ENCODE data around the gene RAP1A. TPM values are rescaled to one million over a fixed set of nuclear protein-coding genes. Genes with fewer than 3 reads are reported as not detected.

Gene RAP1A
- total and polyA plus RNA-seq, 2 donors (not counting 3 experiments of a cell fraction or from before 2014, with no cell fraction given) = 17.8 to 56.4 TPM

DNA sequence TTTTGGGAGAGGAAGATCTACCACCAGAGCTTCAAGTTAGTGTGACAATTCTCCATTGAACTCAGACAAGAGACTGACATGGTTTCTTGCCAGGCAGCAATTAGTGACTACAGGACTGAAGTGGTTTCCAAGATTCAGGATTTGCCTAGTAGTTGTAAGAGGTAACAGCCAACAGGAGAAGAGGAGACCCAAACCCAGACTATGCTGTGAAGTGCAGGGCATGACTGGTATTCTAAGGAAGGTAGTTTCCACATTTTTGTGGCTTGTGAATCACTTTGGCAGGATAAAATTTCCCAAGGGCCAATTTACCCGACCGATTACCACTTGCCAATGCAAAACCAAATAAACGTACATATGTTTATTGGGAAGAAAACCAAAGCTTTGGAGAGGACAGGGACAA, 14.7 kb upstream of the RAP1A start:
- no peaks in the 10 kb centered on the region for H3K36me3 ChIP-seq (ENCODE audit: control insufficient read depth in 2 of 2, extremely low read depth in 1 of 2, insufficient read depth in 2 of 2, low read length in 2 of 2)
- H3K9ac ChIP-seq (replicated peaks; ENCODE audit: extremely low read depth, insufficient read depth, low read length) = no peak overlapping the region
- H3K4me2 ChIP-seq (ENCODE audit: insufficient read depth, low read length) = no peak overlapping the region
- H3K79me2 ChIP-seq (ENCODE audit: control insufficient read depth, insufficient read depth, low read length) = no peaks in the 10 kb centered on the region
- H3K9me1 ChIP-seq (replicated peaks; ENCODE audit: control insufficient read depth, extremely low read depth, insufficient read depth, low read length) = no peaks in the 10 kb centered on the region
- ChIA-PET CTCF (no interaction called here), POLR2A (no interaction called here)
- DNase-seq (ENCODE audit: low read depth, low spot score) (no peak), FAIRE-seq (no peak)
- no peak for TF ChIP-seq MYC (IDR thresholded peaks at IDR 0.05; ENCODE audit: low read depth, low read length)
- TF ChIP-seq POLR2A (IDR thresholded peaks at IDR 0.05; ENCODE audit: low read depth, low read length) = no peak
- peaks cover 11 to 18% of the 10 kb centered on the region in 2 experiments for H3K27me3 ChIP-seq (ENCODE audit: control insufficient read depth in 2 of 2, insufficient read depth in 2 of 2, low read length in 2 of 2)
- H2AFZ ChIP-seq (ENCODE audit: low read depth, low read length) = no peak overlapping the region
- dilution Hi-C loops (cut with MboI; ENCODE audit: extremely low pct_ligation_motif_present, low sequenced_read_pairs) = no loop called here
- no peaks in the 10 kb centered on the region for H3K9me3 ChIP-seq (replicated peaks; ENCODE audit: control insufficient read depth, insufficient read depth, low read length)
- no peaks in the 10 kb centered on the region for H3K4me1 ChIP-seq (ENCODE audit: control insufficient read depth, extremely low read depth, insufficient read depth, low read length)
- H3K4me3 ChIP-seq (replicated peaks in 1 of 3; ENCODE audit: insufficient read depth in 1 of 3, low read depth in 1 of 3, low read length in 3 of 3) = no peak overlapping the region
- no peaks in the 10 kb centered on the region for H4K20me1 ChIP-seq (replicated peaks; ENCODE audit: control insufficient read depth, extremely low read depth, insufficient read depth, low read length)
- BruUV-seq (replicated peaks) = no TSS peak
- no peak overlapping the region for H3K27ac ChIP-seq (ENCODE audit: insufficient read depth, low read depth, low read length)
- intact Hi-C loops (cut with micrococcal nuclease) = no loop called here

DNA sequence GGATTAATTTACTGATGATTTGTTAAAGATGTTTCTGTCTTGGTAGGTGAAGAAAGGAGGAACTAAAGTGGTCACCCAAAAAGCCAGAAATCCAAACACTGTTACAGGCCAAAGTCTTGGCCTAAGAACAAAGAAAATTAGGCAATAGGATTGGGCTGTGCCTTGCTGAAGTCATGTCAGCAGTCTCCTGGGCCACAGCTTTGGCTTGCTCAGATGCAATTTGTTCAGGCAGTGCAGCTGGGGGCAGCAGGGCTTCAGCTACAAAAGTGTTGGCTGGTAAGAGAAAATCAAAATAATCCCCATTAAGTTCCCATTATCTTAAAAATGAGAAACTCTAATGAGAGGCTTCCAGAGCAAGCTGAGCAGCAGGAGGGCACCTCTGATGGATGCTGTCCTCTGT, 14.0 kb upstream of the RAP1A start:
- POLR2A ChIA-PET = no interaction called here
- intact Hi-C loops (cut with micrococcal nuclease) = no loop called here
- TF ChIP-seq EZH2 (IDR thresholded peaks at IDR 0.05; ENCODE audit: borderline replicate concordance, low read depth, low read length, severe bottlenecking) (no peak), MYC (IDR thresholded peaks at IDR 0.05; ENCODE audit: low read depth, low read length) (no peak), POLR2AphosphoS5 (IDR thresholded peaks at IDR 0.05; ENCODE audit: insufficient read depth, low read depth, low read length) (no peak), POLR2A (IDR thresholded peaks at IDR 0.05; ENCODE audit: low read depth, low read length) (no peak), FOS (IDR thresholded peaks at IDR 0.05; ENCODE audit: borderline replicate concordance, insufficient read depth, low read length) (no peak), GATA2 (IDR thresholded peaks at IDR 0.05; ENCODE audit: insufficient read depth, insufficient read length, low read depth, low read length) (no peak), JUN (IDR thresholded peaks at IDR 0.05; ENCODE audit: borderline replicate concordance, insufficient read depth, insufficient read length, low read depth) (no peak)
- TF ChIP-seq, protein P1, sequence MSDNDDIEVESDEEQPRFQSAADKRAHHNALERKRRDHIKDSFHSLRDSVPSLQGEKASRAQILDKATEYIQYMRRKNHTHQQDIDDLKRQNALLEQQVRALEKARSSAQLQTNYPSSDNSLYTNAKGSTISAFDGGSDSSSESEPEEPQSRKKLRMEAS (IDR thresholded peaks at IDR 0.05; ENCODE audit: insufficient read depth, insufficient read length) = no peak
- TF ChIP-seq, protein P2, sequence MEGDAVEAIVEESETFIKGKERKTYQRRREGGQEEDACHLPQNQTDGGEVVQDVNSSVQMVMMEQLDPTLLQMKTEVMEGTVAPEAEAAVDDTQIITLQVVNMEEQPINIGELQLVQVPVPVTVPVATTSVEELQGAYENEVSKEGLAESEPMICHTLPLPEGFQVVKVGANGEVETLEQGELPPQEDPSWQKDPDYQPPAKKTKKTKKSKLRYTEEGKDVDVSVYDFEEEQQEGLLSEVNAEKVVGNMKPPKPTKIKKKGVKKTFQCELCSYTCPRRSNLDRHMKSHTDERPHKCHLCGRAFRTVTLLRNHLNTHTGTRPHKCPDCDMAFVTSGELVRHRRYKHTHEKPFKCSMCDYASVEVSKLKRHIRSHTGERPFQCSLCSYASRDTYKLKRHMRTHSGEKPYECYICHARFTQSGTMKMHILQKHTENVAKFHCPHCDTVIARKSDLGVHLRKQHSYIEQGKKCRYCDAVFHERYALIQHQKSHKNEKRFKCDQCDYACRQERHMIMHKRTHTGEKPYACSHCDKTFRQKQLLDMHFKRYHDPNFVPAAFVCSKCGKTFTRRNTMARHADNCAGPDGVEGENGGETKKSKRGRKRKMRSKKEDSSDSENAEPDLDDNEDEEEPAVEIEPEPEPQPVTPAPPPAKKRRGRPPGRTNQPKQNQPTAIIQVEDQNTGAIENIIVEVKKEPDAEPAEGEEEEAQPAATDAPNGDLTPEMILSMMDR (IDR thresholded peaks at IDR 0.05; ENCODE audit: extremely low read depth in 1 of 2, insufficient read depth in 1 of 2, low read depth in 1 of 2, low read length in 2 of 2) = no peak

More for the DNA sequence above, 14.0 kb upstream of the RAP1A start:
- H3K9ac ChIP-seq (replicated peaks; ENCODE audit: extremely low read depth, insufficient read depth, low read length) = no peak overlapping the region
- no peaks in the 10 kb centered on the region for H3K4me1 ChIP-seq (ENCODE audit: control insufficient read depth, extremely low read depth, insufficient read depth, low read length)
- CTCF ChIA-PET = interaction anchor here (1.4 kb wide), 1 partner anchor 14 kb away, joined by 7 read pairs; the partner anchor contains the start of gene RAP1A
- no TSS peak for BruUV-seq (replicated peaks)
- H2AFZ ChIP-seq (ENCODE audit: low read depth, low read length) = no peak overlapping the region
- no peaks in the 10 kb centered on the region for H3K9me1 ChIP-seq (replicated peaks; ENCODE audit: control insufficient read depth, extremely low read depth, insufficient read depth, low read length)
- FAIRE-seq = no peak
- H3K27ac ChIP-seq (ENCODE audit: insufficient read depth, low read depth, low read length) = no peak overlapping the region
- DNase-seq (ENCODE audit: low read depth, low spot score) = no peak
- no peak overlapping the region for H3K4me3 ChIP-seq (replicated peaks in 1 of 3; ENCODE audit: insufficient read depth in 1 of 3, low read depth in 1 of 3, low read length in 3 of 3)
- no peaks in the 10 kb centered on the region for H3K36me3 ChIP-seq (ENCODE audit: control insufficient read depth in 2 of 2, extremely low read depth in 1 of 2, insufficient read depth in 2 of 2, low read length in 2 of 2)
- H3K79me2 ChIP-seq (ENCODE audit: control insufficient read depth, insufficient read depth, low read length) = no peaks in the 10 kb centered on the region
- dilution Hi-C loops (cut with MboI; ENCODE audit: extremely low pct_ligation_motif_present, low sequenced_read_pairs) = no loop called here
- no peaks in the 10 kb centered on the region for H4K20me1 ChIP-seq (replicated peaks; ENCODE audit: control insufficient read depth, extremely low read depth, insufficient read depth, low read length)
- H3K27me3 ChIP-seq (ENCODE audit: control insufficient read depth in 2 of 2, insufficient read depth in 2 of 2, low read length in 2 of 2) = peaks cover 11 to 20% of the 10 kb centered on the region in 2 experiments
- no peaks in the 10 kb centered on the region for H3K9me3 ChIP-seq (replicated peaks; ENCODE audit: control insufficient read depth, insufficient read depth, low read length)
- H3K4me2 ChIP-seq (ENCODE audit: insufficient read depth, low read length) = no peak overlapping the region
